Panc1 (cell line): Measurements from ENCODE around the gene WHRN. TPM values are rescaled to one million over a fixed set of nuclear protein-coding genes. Genes with fewer than 3 reads are reported as not detected.

Source experiments
- ATAC-seq: fragments of 200-7000 bp; cut with Tn5 transposase; 2 replicates; pipeline ENCODE4 v1.9.1; 2020; ENCODE audit warnings: mild to moderate bottlenecking, moderate library complexity
- BruUV-seq: library from RNA; stranded (reverse); fragments of 400-500 nt; replicated peaks from 2 replicates; lab custom pipeline; 2021; lab: Mats Ljungman, UMichigan
- CTCF ChIA-PET: fragments of 300-600 bp; sonication (Branson Sonifier 250); formaldehyde crosslinking; loops from one replicate; lab custom pipeline; 2022; ENCODE audit warnings: antibody characterized with exemption; lab: Charles Lee
- POLR2A ChIA-PET: fragments of 300-600 bp; sonication (Branson Sonifier 250); formaldehyde crosslinking; loops from one replicate; lab custom pipeline; 2022; ENCODE audit warnings: antibody characterized with exemption; lab: Charles Lee
- DNase-seq: peaks from one replicate; pipeline ENCODE4 v3.0.0-alpha.2; 2010; ENCODE audit warnings: low read depth, low spot score
- H3K27ac ChIP-seq: 2 replicates; pipeline ENCODE4 v1.5.1; 2011; ENCODE audit warnings: mild to moderate bottlenecking, low read length, inconsistent platforms
- H3K27me3 ChIP-seq: fragments of 200-500 bp; sonication (Bioruptor generic); 2 replicates; pipeline ENCODE4 v1.6.0; 2014; ENCODE audit warnings: low read length, inconsistent platforms; ENCODE audit not compliant: control insufficient read depth, insufficient read depth
- H3K36me3 ChIP-seq: fragments of 200-500 bp; sonication (Bioruptor generic); 2 replicates; pipeline ENCODE4 v1.5.1; 2014; ENCODE audit warnings: inconsistent platforms, mild to moderate bottlenecking, low read length, moderate library complexity; ENCODE audit not compliant: control insufficient read depth, insufficient read depth
- H3K4me1 ChIP-seq: 2 replicates; pipeline ENCODE4 v1.5.1; 2011; ENCODE audit warnings: inconsistent platforms, mild to moderate bottlenecking, low read length, moderate library complexity; ENCODE audit not compliant: control insufficient read depth, insufficient read depth
- H3K4me3 ChIP-seq, 2 experiments: 2 replicates each; pipeline ENCODE4 v1.5.1; 2011 to 2012; ENCODE audit warnings: low read depth in 2 of 2, low read length in 2 of 2, mild to moderate bottlenecking in 2 of 2, inconsistent platforms in 1 of 2, moderate library complexity in 1 of 2
- H3K9me3 ChIP-seq: fragments of 200-500 bp; sonication (Bioruptor generic); 2 replicates; pipeline ENCODE4 v1.5.1; 2014; ENCODE audit warnings: low read depth, mild to moderate bottlenecking, inconsistent platforms, low read length, moderate library complexity; ENCODE audit not compliant: control insufficient read depth, insufficient read depth
- POLR2AphosphoS5 ChIP-seq: IDR thresholded peaks from 2 replicates; pipeline ENCODE4 v1.6.1; 2012; ENCODE audit warnings: mild to moderate bottlenecking, low read depth, low read length, moderate library complexity
- SIN3A ChIP-seq: IDR thresholded peaks from 2 replicates; pipeline ENCODE4 v1.6.1; 2012; ENCODE audit warnings: low read depth, mild to moderate bottlenecking, low read length, moderate library complexity, borderline replicate concordance; ENCODE audit not compliant: insufficient read depth
- TCF7L2 ChIP-seq: IDR thresholded peaks from 2 replicates; pipeline ENCODE4 v1.6.1; 2011; ENCODE audit warnings: mild to moderate bottlenecking, low read depth, low read length, inconsistent platforms
- in situ Hi-C: cut with HindIII; loops from 2 replicates; pipeline ENCODE4 v1.10.0; 2016; ENCODE audit warnings: low sequenced_read_pairs, low pct_unique_long_range_greater_than_20kb
- intact Hi-C: fragments of 100-400 bp; cut with micrococcal nuclease; formaldehyde crosslinking; loops from one replicate; pipeline ENCODE4 v1.10.0; 2022; ENCODE audit not compliant: unreplicated experiment
- total RNA-seq: library from RNA; stranded (reverse); gene quantifications from one replicate; pipeline ENCODE4 v1.2.1, GENCODE V29; 2021; ENCODE audit not compliant: unreplicated experiment
- TF ChIP-seq, protein P1 (sequence below): fragments of 450-650 bp; IDR thresholded peaks from 2 replicates; pipeline ENCODE4 v1.5.1; 2017; ENCODE audit warnings: mild to moderate bottlenecking
- TF ChIP-seq, protein P2 (sequence below), 2 experiments: IDR thresholded peaks; 2 replicates each; pipeline ENCODE4 v1.6.1; 2011 to 2012; ENCODE audit warnings: low read depth in 2 of 2, control low read depth in 1 of 2, low read length in 1 of 2, mild to moderate bottlenecking in 1 of 2, moderate library complexity in 1 of 2; ENCODE audit not compliant: insufficient read depth in 1 of 2

The WHRN gene
- total RNA-seq, 1 experiment from 2014 or later: 18.0 TPM

DNA sequence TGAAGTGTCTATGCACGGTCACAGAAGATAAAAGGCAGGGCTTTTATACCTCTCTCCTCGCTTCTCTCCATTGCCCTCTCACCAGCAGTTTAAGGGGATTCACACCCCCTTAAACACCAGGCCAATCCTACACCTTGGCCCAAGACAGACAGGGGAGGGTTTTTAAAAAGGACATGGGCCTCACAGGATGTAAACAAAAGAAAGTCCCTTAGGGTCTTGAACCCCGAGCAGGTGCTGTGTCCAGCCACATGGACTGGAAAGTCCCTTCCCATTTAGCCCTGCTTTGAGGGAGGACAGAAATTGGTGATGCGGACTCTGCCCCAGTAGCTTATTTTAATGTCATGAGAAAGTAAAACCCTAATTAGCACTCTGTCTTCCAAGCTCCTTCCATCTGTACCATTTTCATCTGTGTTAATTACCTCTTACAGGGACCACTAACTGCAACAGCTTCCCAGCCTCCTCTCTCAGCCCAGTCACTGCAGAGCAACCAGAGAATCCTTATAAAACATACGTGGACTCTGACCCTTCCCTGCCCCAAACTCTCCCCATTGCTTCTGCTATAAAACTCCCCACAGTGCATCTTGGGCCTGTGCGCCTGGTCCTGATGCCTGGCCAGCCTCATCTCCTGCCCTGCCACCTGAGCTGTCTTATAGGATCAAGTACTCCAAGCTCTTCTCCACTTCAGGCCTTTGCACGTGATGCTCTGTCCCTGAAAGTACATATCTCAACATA is 16.7 kb downstream of the WHRN start:
- ChIA-PET POLR2A (no interaction called here), CTCF (no interaction called here)
- H3K4me1 ChIP-seq: no peaks in the 10 kb centered on the region; the same call in 1 of the 2 replicates
- H3K36me3 ChIP-seq: no peaks in the 10 kb centered on the region
- in situ Hi-C loops: no loop called here
- intact Hi-C loops: loop anchor here (5.0 kb wide), 1 partner anchor 81 kb away; no protein-coding TSS in a partner anchor
- no peak for DNase-seq
- no TSS peak for BruUV-seq
- no peak overlapping the region for H3K27ac ChIP-seq
- no peak for TF ChIP-seq POLR2AphosphoS5
- H3K9me3 ChIP-seq: no peaks in the 10 kb centered on the region
- no peaks in the 10 kb centered on the region for H3K27me3 ChIP-seq
- no peak overlapping the region for H3K4me3 ChIP-seq
- ATAC-seq: no peak

DNA sequence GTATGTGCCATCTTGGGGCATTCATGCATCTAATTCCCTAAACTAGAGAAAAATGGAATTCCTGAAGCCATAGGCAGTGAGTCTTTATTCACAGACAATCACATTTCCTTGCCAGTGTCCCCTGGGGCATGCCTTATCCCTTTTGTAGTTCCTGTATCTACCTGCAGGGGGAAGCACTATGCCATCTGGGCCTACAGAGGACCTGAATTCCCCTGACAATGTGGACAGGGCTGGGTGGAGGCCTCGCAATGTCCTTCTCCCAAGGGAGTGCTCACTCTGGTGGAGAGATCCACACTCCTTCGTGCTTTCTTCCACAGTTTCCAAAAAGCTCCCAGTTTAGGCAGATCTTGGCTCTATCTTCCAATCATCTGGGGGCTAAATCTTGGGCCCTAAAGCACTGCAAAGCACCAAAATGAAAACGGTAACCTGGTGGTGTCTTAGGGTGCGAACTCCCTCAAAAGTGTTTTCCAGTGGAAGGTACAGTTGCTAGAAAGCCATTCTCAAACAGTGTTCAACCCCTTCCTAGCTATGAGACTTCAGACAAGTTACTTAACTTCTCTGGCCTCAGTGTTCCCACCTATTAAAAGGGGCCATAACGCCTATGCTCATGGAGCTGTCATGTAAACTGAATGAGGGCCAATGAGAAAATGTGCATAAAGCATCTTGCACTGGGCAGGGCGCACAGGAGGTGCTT is 17.5 kb downstream of the WHRN start:
- TF ChIP-seq TCF7L2: no peak
- TF ChIP-seq, protein P1, sequence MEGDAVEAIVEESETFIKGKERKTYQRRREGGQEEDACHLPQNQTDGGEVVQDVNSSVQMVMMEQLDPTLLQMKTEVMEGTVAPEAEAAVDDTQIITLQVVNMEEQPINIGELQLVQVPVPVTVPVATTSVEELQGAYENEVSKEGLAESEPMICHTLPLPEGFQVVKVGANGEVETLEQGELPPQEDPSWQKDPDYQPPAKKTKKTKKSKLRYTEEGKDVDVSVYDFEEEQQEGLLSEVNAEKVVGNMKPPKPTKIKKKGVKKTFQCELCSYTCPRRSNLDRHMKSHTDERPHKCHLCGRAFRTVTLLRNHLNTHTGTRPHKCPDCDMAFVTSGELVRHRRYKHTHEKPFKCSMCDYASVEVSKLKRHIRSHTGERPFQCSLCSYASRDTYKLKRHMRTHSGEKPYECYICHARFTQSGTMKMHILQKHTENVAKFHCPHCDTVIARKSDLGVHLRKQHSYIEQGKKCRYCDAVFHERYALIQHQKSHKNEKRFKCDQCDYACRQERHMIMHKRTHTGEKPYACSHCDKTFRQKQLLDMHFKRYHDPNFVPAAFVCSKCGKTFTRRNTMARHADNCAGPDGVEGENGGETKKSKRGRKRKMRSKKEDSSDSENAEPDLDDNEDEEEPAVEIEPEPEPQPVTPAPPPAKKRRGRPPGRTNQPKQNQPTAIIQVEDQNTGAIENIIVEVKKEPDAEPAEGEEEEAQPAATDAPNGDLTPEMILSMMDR: peak; percentile 85
- in situ Hi-C loops: no loop called here
- intact Hi-C loops: loop anchor here (2.0 to 5.0 kb wide), 2 partner anchors 80 to 167 kb away; no protein-coding TSS in a partner anchor
- Histone ChIP-seq H3K9me3 (no peaks in the 10 kb centered on the region), H3K27me3 (no peaks in the 10 kb centered on the region), H3K4me3 (no peak overlapping the region), H3K4me1 (no peaks in the 10 kb centered on the region), H3K27ac (no peak overlapping the region), H3K36me3 (no peaks in the 10 kb centered on the region)
- DNase-seq: peak; percentile 54
- ChIA-PET CTCF (interaction anchor here (0.7 kb wide), 1 partner anchor 427 kb away, joined by 6 read pairs; no protein-coding TSS in a partner anchor), POLR2A (interaction anchor here (0.5 to 0.7 kb wide), 2 partner anchors 16 to 98 kb away, joined by 3 to 7 read pairs; no protein-coding TSS in a partner anchor)
- BruUV-seq: no TSS peak
- ATAC-seq: peak; percentile 98

DNA sequence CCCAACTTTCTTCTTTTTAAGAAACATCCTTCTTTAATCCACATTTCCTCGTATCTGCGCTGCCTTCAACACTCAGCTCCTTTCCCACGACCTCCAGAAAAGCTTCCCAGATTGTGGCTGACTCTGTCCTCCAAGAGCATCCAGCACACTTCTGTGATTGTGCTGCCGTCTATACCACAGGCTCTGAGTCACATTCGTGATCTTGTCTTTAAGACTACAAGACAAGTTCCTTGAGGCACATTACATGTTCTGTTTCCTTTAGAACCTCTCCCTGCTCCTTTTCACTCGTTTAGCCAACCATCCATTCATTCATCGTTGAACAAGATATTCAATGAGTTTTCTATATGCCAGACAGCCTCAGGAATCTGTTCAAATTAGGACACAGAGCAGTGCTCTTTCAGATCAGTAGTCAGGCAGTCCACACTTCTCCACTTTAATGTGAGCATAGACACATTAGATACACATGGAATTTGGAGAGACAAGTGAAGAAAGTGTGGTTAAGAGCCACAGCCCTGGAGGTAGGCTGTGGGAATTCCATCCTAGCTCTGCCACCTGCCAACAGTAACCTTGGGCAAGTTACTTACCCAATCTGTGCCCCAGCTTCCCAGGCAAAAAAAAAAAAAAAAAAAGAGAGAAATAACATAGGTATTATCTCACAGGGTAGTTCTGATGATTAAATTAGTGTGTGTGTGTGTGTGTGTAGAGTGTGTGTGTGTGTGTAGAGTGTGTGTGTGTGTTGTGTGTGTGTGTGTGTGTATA is 18.9 kb downstream of the WHRN start:
- DNase-seq (no peak), ATAC-seq (no peak)
- CTCF ChIA-PET: no interaction called here
- intact Hi-C loops: loop anchor here (2.0 to 5.0 kb wide), 2 partner anchors 79 to 168 kb away; no protein-coding TSS in a partner anchor
- H3K4me3 ChIP-seq: no peak overlapping the region
- no peaks in the 10 kb centered on the region for H3K36me3 ChIP-seq
- H3K9me3 ChIP-seq: no peaks in the 10 kb centered on the region
- no TSS peak for BruUV-seq
- in situ Hi-C loops: no loop called here
- POLR2A ChIA-PET: no interaction called here
- TF ChIP-seq, protein P1: no peak
- TF ChIP-seq, protein P2, sequence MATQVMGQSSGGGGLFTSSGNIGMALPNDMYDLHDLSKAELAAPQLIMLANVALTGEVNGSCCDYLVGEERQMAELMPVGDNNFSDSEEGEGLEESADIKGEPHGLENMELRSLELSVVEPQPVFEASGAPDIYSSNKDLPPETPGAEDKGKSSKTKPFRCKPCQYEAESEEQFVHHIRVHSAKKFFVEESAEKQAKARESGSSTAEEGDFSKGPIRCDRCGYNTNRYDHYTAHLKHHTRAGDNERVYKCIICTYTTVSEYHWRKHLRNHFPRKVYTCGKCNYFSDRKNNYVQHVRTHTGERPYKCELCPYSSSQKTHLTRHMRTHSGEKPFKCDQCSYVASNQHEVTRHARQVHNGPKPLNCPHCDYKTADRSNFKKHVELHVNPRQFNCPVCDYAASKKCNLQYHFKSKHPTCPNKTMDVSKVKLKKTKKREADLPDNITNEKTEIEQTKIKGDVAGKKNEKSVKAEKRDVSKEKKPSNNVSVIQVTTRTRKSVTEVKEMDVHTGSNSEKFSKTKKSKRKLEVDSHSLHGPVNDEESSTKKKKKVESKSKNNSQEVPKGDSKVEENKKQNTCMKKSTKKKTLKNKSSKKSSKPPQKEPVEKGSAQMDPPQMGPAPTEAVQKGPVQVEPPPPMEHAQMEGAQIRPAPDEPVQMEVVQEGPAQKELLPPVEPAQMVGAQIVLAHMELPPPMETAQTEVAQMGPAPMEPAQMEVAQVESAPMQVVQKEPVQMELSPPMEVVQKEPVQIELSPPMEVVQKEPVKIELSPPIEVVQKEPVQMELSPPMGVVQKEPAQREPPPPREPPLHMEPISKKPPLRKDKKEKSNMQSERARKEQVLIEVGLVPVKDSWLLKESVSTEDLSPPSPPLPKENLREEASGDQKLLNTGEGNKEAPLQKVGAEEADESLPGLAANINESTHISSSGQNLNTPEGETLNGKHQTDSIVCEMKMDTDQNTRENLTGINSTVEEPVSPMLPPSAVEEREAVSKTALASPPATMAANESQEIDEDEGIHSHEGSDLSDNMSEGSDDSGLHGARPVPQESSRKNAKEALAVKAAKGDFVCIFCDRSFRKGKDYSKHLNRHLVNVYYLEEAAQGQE (IDR thresholded peaks at IDR 0.05; ENCODE audit: insufficient read depth in 1 of 2, low read depth in 2 of 2, low read length in 1 of 2): no peak
- TF ChIP-seq POLR2AphosphoS5 (no peak), SIN3A (no peak), TCF7L2 (no peak)
- no peaks in the 10 kb centered on the region for H3K4me1 ChIP-seq
- no peaks in the 10 kb centered on the region for H3K27me3 ChIP-seq
- no peak overlapping the region for H3K27ac ChIP-seq
